ENCODE results near the gene ARHGAP32.

ARHGAP32 gene

GRCh38 chr11:129102225-129102624, 89.9 kb downstream of the ARHGAP32 start:
- H3K9me3 ChIP-seq (ENCODE audit: insufficient read depth, low read depth, low read length), result no peaks in the 10 kb centered on the region; the same call in 1 of the 2 replicates
- H3K4me3 ChIP-seq (ENCODE audit: low read length), result no peak overlapping the region
- no peaks in the 10 kb centered on the region for H3K4me1 ChIP-seq (ENCODE audit: insufficient read depth, low read length)
- H3K36me3 ChIP-seq (ENCODE audit: insufficient read depth, low read depth, low read length), result no peaks in the 10 kb centered on the region
- no peak overlapping the region for H3K9ac ChIP-seq (ENCODE audit: low read depth, low read length)
- H3K27me3 ChIP-seq (ENCODE audit: insufficient read depth, low read length), result no peaks in the 10 kb centered on the region
- no peak overlapping the region for H3K27ac ChIP-seq (ENCODE audit: low read length)

GRCh38 chr11:129093283-129093682, 98.8 kb downstream of the ARHGAP32 start:
- Histone ChIP-seq H3K27me3 (ENCODE audit: insufficient read depth, low read length) (no peaks in the 10 kb centered on the region), H3K9ac (ENCODE audit: low read depth, low read length) (no peak overlapping the region), H3K36me3 (ENCODE audit: insufficient read depth, low read depth, low read length) (no peaks in the 10 kb centered on the region), H3K27ac (ENCODE audit: low read length) (no peak overlapping the region), H3K4me3 (ENCODE audit: low read length) (no peak overlapping the region), H3K9me3 (ENCODE audit: insufficient read depth, low read depth, low read length) (no peaks in the 10 kb centered on the region; the same call in 1 of the 2 replicates), H3K4me1 (ENCODE audit: insufficient read depth, low read length) (no peaks in the 10 kb centered on the region)

- no peak overlapping the region for H3K27ac ChIP-seq (ENCODE audit: low read length)
- no peak overlapping the region for H3K9ac ChIP-seq (ENCODE audit: low read depth, low read length)
- no peaks in the 10 kb centered on the region for H3K36me3 ChIP-seq (ENCODE audit: insufficient read depth, low read depth, low read length)
- H3K9me3 ChIP-seq (ENCODE audit: insufficient read depth, low read depth, low read length), result no peaks in the 10 kb centered on the region; the same call in 1 of the 2 replicates
- H3K27me3 ChIP-seq (ENCODE audit: insufficient read depth, low read length), result no peaks in the 10 kb centered on the region
- no peak overlapping the region for H3K4me3 ChIP-seq (ENCODE audit: low read length)
- no peaks in the 10 kb centered on the region for H3K4me1 ChIP-seq (ENCODE audit: insufficient read depth, low read length)
These were observed 102.1 kb downstream of the ARHGAP32 start for GRCh38 chr11:129090056-129090455.

GRCh38 chr11:129089279-129089678, 102.8 kb downstream of the ARHGAP32 start:
- H3K27me3 ChIP-seq (ENCODE audit: insufficient read depth, low read length), result no peaks in the 10 kb centered on the region
- H3K9ac ChIP-seq (ENCODE audit: low read depth, low read length), result no peak overlapping the region
- H3K36me3 ChIP-seq (ENCODE audit: insufficient read depth, low read depth, low read length), result no peaks in the 10 kb centered on the region
- no peak overlapping the region for H3K4me3 ChIP-seq (ENCODE audit: low read length)
- no peaks in the 10 kb centered on the region for H3K4me1 ChIP-seq (ENCODE audit: insufficient read depth, low read length)
- H3K27ac ChIP-seq (ENCODE audit: low read length), result no peak overlapping the region
- peaks cover 4% of the 10 kb centered on the region for H3K9me3 ChIP-seq (ENCODE audit: insufficient read depth, low read depth, low read length)

GRCh38 chr11:129086976-129087375, 105.1 kb downstream of the ARHGAP32 start:
- no peak overlapping the region for H3K4me3 ChIP-seq (ENCODE audit: low read length)
- H3K27me3 ChIP-seq (ENCODE audit: insufficient read depth, low read length), result no peaks in the 10 kb centered on the region
- H3K9me3 ChIP-seq (ENCODE audit: insufficient read depth, low read depth, low read length), result peaks cover 16% of the 10 kb centered on the region
- H3K9ac ChIP-seq (ENCODE audit: low read depth, low read length), result no peak overlapping the region
- no peaks in the 10 kb centered on the region for H3K36me3 ChIP-seq (ENCODE audit: insufficient read depth, low read depth, low read length)
- no peaks in the 10 kb centered on the region for H3K4me1 ChIP-seq (ENCODE audit: insufficient read depth, low read length)
- no peak overlapping the region for H3K27ac ChIP-seq (ENCODE audit: low read length)

GRCh38 chr11:129077191-129077590, 114.9 kb downstream of the ARHGAP32 start:
- Histone ChIP-seq H3K9me3 (ENCODE audit: insufficient read depth, low read depth, low read length) (no peaks in the 10 kb centered on the region), H3K4me1 (ENCODE audit: insufficient read depth, low read length) (peaks cover 10% of the 10 kb centered on the region; the same call in 1 of the 2 replicates), H3K36me3 (ENCODE audit: insufficient read depth, low read depth, low read length) (no peaks in the 10 kb centered on the region), H3K27me3 (ENCODE audit: insufficient read depth, low read length) (no peaks in the 10 kb centered on the region), H3K9ac (ENCODE audit: low read depth, low read length) (no peak overlapping the region), H3K4me3 (ENCODE audit: low read length) (no peak overlapping the region), H3K27ac (ENCODE audit: low read length) (no peak overlapping the region)

GRCh38 chr11:129075757-129076156, 116.4 kb downstream of the ARHGAP32 start:
- H3K9me3 ChIP-seq (ENCODE audit: insufficient read depth, low read depth, low read length), result no peaks in the 10 kb centered on the region

GRCh38 chr11:129067454-129067853, 124.7 kb downstream of the ARHGAP32 start:
- Histone ChIP-seq H3K4me3 (ENCODE audit: low read length) (no peak overlapping the region), H3K27ac (ENCODE audit: low read length) (no peak overlapping the region), H3K4me1 (ENCODE audit: insufficient read depth, low read length) (no peaks in the 10 kb centered on the region)

More at GRCh38 chr11:129075757-129076156, 116.4 kb downstream of the ARHGAP32 start:
- Histone ChIP-seq H3K36me3 (ENCODE audit: insufficient read depth, low read depth, low read length) (no peaks in the 10 kb centered on the region), H3K27me3 (ENCODE audit: insufficient read depth, low read length) (no peaks in the 10 kb centered on the region), H3K4me3 (ENCODE audit: low read length) (no peak overlapping the region), H3K4me1 (ENCODE audit: insufficient read depth, low read length) (peaks cover 10% of the 10 kb centered on the region; the same call in 1 of the 2 replicates), H3K27ac (ENCODE audit: low read length) (no peak overlapping the region), H3K9ac (ENCODE audit: low read depth, low read length) (no peak overlapping the region)

GRCh38 chr11:129066229-129066628, 125.9 kb downstream of the ARHGAP32 start:
- peaks cover 14% of the 10 kb centered on the region; the same call in 1 of the 2 replicates for H3K36me3 ChIP-seq (ENCODE audit: insufficient read depth, low read depth, low read length)
- H3K9me3 ChIP-seq (ENCODE audit: insufficient read depth, low read depth, low read length), result no peaks in the 10 kb centered on the region
- H3K27me3 ChIP-seq (ENCODE audit: insufficient read depth, low read length), result no peaks in the 10 kb centered on the region
- no peaks in the 10 kb centered on the region for H3K4me1 ChIP-seq (ENCODE audit: insufficient read depth, low read length)
- H3K9ac ChIP-seq (ENCODE audit: low read depth, low read length), result no peak overlapping the region
- no peak overlapping the region for H3K27ac ChIP-seq (ENCODE audit: low read length)
- no peak overlapping the region for H3K4me3 ChIP-seq (ENCODE audit: low read length)

More at GRCh38 chr11:129067454-129067853, 124.7 kb downstream of the ARHGAP32 start:
- Histone ChIP-seq H3K27me3 (ENCODE audit: insufficient read depth, low read length) (no peaks in the 10 kb centered on the region), H3K36me3 (ENCODE audit: insufficient read depth, low read depth, low read length) (peaks cover 14% of the 10 kb centered on the region; the same call in 1 of the 2 replicates), H3K9ac (ENCODE audit: low read depth, low read length) (no peak overlapping the region), H3K9me3 (ENCODE audit: insufficient read depth, low read depth, low read length) (no peaks in the 10 kb centered on the region)

GRCh38 chr11:129063118-129063517, 129.0 kb downstream of the ARHGAP32 start:
- H3K27ac ChIP-seq (ENCODE audit: low read length), result no peak overlapping the region
- no peak overlapping the region for H3K9ac ChIP-seq (ENCODE audit: low read depth, low read length)
- H3K4me3 ChIP-seq (ENCODE audit: low read length), result no peak overlapping the region
- no peaks in the 10 kb centered on the region for H3K9me3 ChIP-seq (ENCODE audit: insufficient read depth, low read depth, low read length)
- peaks cover 14% of the 10 kb centered on the region; the same call in 1 of the 2 replicates for H3K36me3 ChIP-seq (ENCODE audit: insufficient read depth, low read depth, low read length)
- no peaks in the 10 kb centered on the region for H3K4me1 ChIP-seq (ENCODE audit: insufficient read depth, low read length)
- H3K27me3 ChIP-seq (ENCODE audit: insufficient read depth, low read length), result no peaks in the 10 kb centered on the region

GRCh38 chr11:129061492-129062230, 130.5 kb downstream of the ARHGAP32 start:
- Histone ChIP-seq H3K36me3 (ENCODE audit: insufficient read depth, low read depth, low read length) (peaks cover 14% of the 10 kb centered on the region; the same call in 1 of the 2 replicates), H3K27me3 (ENCODE audit: insufficient read depth, low read length) (no peaks in the 10 kb centered on the region), H3K9ac (ENCODE audit: low read depth, low read length) (no peak overlapping the region)

GRCh38 chr11:129056916-129057315, 135.2 kb downstream of the ARHGAP32 start:
- no peak overlapping the region for H3K9ac ChIP-seq (ENCODE audit: low read depth, low read length)
- H3K27ac ChIP-seq (ENCODE audit: low read length), result no peak overlapping the region
- no peaks in the 10 kb centered on the region for H3K27me3 ChIP-seq (ENCODE audit: insufficient read depth, low read length)

More at GRCh38 chr11:129061492-129062230, 130.5 kb downstream of the ARHGAP32 start:
- no peaks in the 10 kb centered on the region for H3K9me3 ChIP-seq (ENCODE audit: insufficient read depth, low read depth, low read length)
- H3K4me3 ChIP-seq (ENCODE audit: low read length), result no peak overlapping the region
- no peak overlapping the region for H3K27ac ChIP-seq (ENCODE audit: low read length)
- no peaks in the 10 kb centered on the region for H3K4me1 ChIP-seq (ENCODE audit: insufficient read depth, low read length)

More at GRCh38 chr11:129056916-129057315, 135.2 kb downstream of the ARHGAP32 start:
- no peaks in the 10 kb centered on the region for H3K9me3 ChIP-seq (ENCODE audit: insufficient read depth, low read depth, low read length)
- H3K36me3 ChIP-seq (ENCODE audit: insufficient read depth, low read depth, low read length), result no peaks in the 10 kb centered on the region
- H3K4me1 ChIP-seq (ENCODE audit: insufficient read depth, low read length), result no peaks in the 10 kb centered on the region
- no peak overlapping the region for H3K4me3 ChIP-seq (ENCODE audit: low read length)

Data from iPS-20b (cell line).